Putamen (tissue), 1 donor: ENCODE measurements around the gene PTPN21.

Experiments
- DNase-seq: peaks from one replicate; pipeline ENCODE4 v3.0.0-alpha.2; 2016; ENCODE audit warnings: low spot score

Gene PTPN21

DNA sequence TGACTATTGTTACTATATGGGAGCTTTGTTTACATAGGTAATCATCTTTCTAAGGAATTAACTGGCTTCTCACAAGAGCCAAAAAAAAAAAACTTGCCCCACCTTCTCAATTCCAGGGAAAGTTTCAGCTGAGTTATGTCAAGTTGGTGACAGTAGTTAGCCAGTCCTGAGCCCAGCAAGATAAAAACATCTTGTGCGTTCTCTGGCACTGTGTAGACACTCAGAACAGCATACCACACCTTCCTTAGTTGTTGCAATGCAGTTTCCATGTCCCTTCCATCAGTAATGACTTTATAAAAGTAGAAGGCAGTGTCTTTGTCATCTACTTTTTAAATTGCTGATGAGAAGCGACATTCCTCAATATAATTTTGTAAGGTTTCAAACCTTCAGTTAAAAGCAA, 50.2 kb downstream of the PTPN21 start:
- DNase-seq = no peak

DNA sequence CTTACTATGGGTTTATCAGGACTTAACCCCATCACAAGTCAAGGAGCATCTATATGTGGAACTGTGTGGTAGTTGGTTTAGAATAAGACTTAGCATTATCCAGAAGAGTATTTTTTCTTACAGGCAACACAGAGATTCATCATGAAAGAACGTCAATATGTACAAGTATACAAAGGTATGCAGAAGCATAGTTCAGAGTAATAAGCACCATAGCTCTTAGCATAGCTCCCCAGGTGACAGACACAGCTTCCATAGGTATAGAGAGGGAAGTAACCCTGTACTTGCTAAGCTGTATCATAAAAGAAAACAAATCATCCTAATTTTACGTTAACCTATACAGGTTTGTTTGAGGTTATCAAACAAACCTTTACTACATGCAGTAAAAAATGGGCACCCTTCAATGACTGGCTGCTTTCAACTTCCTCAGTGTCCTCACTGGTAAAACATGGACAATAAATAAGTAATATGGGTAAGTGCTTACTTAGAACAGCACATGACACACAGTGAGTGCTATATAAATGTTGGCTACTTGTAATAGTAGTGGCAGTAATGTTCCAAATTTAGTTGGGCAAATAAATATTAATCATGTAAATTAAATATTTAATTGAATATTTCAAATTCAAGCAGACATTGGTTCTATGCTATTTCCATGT, 50.9 kb downstream of the PTPN21 start:
- DNase-seq = no peak

DNA sequence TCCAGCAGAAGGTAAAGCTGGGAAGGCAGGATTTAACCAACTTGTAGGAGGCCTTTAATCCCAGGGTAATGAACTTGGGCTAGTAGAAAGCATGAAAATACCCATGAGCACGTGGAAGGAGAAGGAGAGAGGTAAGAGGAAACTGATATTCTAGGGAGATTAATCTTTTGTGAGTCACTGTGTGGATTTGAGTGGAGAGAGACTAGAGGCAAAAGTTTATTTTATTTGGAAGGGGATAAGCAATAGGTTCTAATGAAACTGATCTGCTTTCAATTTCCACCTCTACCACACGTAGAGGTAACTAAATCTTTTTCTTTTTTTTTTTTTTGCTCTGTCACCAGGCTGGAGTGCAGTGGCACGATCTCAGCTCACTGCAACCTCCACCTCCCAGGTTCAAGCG, 52.1 kb downstream of the PTPN21 start:
- no peak for DNase-seq

DNA sequence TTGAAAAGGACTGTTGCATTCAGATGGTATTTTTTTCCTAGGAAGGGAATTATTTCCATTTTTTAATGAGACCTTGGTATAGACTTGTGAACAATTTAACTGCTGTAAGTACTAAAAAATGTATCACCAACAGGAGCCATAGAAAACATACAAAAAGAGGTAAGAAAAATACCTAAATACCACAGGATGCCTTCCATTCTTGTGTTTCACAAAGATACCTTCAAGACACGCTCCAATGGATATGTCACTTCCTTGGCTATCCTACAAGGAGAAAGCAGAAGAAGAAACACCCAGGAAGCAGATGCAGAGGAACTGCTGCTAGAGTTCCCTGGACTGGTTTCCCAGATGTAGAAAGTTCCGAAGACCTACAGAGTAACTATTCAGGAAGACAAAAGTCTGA, 54.2 kb downstream of the PTPN21 start:
- no peak for DNase-seq

DNA sequence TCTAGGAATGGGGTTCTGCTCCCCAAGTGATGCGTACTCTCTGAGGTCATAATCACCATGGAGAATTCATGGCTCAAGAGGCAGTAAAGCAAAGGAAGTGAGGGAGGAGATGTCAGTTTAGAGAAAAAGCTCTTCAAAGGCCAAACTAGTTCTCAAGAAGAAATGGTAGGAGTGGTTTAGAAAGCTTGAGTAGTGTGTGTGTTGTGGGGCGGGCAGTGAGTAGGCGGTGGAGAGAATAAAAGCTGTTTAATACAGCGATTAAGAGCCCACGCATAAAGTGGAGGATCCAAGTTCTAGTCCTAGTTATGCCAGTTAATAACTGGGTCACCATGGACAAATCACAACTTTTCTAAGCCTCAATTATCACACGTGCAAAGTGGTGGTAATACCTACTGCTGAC, 55.6 kb downstream of the PTPN21 start:
- DNase-seq = no peak

DNA sequence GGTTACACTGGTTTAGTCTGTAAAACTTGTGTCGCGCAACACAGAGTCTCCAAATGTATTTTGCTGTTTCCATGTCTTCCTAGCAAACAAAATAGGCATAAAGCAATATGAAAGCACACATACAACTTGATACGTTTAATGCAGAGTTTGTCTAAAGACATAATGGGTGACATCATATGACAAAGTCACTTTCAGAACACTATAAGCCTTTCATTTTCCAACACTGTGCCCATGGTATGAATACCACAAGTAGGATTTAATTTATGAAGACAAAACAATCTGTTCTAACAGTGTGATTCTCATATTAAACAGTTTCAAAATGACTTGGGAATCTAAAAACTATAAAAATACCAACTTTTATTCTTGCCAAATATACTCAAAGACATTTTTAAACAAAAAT, 58.4 kb downstream of the PTPN21 start:
- no peak for DNase-seq

DNA sequence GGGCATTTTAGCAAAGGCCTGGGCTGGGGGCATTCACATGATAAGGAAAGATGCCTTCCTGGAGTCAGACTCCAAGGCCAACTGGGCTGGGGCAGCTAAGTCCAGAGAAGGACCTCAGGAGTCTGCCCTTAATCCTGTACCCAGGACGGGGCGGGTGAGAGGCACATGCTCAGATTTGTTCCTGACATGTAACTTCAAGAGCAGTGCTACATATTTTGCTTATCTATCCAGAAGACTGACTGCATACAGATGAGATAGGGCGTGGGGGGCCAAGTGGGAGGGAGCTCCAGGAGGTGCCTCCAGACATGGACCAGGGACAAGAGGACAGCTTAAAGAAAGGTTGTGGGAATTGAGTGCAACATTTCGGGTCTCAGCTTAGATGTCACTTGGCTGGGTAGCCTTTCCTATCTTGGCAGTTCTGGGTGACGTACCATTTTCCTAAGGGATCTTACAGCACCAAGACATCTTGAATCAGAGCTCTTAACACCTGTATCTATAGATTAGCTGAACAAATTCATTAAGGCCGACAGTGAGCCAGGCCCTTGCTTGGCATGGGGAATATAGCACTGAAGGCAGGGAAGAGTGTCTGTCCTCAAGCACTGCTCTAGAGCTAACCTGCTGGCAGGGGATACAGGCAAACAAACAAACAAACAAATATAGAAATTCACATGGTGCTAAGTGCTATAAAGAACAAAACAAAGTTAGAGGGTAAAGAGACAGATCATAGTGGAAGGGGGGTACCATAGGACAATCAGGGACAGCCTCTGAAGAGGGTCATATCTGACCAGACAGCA, 61.2 kb downstream of the PTPN21 start:
- DNase-seq = no peak

DNA sequence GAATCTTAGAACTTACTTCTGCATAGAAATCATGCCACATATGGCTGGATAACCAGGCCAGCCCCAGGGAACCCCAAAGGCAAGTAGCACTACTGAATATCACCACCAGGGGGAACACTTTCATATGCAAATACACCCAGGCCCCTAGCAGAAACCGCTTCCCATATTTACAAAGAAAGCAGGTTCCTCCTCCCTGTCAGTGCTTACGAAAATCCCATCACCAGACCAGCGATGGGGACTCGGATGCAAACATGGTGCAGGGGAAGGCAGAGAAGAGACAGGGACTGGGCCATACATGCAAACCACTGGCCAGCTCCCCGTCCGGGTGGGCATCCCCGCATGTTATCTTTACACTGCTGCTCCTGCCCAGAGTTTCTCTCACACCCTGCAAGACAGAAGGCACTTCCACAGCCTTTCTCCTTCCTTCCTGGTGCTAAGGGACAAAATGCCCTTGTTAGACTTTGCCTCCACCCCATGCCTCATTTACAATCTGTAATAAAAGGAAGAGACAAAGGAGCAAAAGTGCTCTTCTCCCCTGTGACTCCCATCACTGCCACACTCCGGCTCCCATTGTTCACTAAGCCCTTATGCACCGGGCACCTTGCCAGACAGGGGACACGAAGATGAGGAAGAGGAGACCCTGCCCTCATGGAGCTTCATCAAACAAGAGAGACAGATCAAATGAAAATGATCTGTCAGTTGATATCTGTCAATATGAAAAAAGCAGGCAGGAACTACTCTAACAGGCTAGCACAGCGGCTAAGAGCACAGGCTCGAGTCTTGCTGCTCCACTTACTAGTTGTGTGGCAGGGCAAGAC, 62.3 kb downstream of the PTPN21 start:
- peak; percentile 65 for DNase-seq

DNA sequence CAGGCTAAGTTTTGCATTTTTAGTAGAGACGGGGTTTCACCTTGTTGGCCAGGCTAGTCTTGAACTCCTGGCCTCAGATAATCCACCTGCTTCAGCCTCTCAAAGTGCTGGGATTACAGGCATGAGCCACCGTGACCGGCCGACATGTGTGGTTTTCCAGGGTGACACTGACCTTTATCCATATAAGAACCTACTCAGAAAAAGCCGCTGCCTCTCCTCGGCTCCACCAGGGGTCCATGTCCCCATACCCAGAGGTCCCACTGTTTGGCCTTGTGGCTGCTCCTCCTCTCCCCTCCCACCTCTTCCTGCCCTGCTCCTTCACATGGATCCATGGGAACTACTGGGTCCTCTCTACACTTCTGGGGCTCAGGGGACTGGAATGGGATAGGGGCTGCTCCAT, 64.6 kb downstream of the PTPN21 start:
- DNase-seq = no peak

DNA sequence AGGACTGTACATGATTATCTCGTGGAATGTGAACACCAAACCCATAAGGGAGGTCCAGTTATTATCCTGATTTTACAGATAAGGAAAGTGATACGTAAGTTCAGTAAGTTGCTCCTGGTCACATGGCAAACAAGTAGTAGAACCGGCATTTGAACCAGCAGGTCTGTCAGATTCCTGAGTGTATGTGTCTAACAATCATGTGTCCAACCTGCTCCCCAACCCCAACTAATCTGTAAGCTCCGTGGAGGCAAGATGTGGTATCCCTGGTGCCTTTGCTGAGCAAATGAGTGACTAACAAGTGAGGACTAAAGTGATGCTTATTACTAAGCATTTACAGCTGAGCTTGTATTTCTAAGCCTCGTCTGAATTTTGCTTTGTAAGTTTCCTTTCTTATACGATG, 65.9 kb downstream of the PTPN21 start:
- DNase-seq = no peak

DNA sequence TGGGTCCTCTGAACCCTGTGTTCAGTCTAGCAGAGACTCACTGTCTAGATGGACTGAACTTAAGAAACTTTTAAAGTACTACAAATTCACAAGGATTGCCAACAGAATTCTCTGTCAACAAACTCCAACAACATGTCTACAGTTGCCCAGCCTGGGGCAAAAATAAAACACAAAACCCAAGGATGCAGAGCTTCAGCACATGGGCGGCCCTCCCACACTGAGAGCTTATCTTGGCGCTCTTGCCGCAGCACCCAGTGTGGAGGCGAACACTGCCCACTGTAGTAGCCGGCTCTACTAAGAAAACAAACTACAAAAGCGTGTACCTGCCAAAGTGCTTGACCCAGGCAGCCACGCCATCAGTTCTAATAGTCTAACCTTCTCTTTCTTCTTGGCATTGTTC, 66.7 kb downstream of the PTPN21 start:
- DNase-seq = no peak

DNA sequence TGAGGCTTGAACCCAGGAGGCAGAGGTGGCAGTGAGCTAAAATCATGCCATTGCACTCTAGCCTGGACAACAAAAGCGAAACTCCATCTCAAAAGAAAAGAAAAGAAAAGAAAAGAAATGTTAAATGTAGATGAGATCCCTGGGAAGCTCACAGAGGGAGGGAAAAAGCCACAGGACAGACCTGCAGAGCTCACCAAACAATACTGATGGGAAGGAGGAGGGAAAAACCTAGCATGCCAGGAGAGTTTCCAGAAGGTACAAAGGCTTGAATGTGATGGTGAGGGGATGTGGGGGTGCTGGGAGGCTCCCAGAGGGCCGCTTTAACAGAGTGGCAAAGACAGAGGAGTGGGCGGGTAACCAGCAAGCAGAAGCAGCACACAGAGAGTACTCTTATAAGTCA, 72.3 kb downstream of the PTPN21 start:
- DNase-seq = no peak

DNA sequence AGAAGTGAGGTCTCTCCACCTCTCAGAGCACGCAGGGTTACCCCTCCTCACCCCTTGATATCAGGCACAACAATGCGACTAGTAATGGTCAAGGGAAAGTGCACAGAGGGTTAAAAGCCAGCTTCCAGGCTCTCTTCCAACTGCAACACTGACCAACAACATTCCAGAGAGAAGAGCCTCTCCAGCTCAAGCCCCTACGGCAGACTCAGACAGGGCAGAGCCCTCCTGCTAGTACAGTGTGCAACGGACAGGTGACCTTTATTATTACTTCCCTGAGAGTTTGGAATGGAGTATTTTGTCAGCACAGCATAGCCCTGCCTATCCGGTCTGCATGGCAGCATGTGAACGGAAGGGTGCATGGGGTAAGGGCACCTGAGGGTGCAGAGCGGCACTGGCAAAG, 73.0 kb downstream of the PTPN21 start:
- DNase-seq = no peak

DNA sequence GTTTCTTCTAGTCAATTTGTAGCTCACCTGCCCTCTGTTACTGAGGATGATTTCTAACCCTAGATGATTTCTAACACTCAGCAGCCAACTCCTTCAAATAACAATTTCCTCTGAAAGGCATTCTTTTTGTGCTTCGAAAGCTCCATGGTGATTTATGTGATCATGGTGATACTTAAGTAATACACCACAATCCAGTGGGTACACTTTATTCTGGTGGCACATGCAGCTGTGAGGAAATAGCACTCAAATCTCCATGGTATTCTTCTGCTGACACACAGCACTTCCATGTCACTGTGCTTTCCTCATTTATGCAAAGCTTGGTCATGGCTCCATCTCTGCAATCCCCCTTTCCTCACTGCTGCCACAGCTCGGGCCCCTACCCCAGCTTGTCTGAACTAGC, 73.7 kb downstream of the PTPN21 start:
- no peak for DNase-seq

DNA sequence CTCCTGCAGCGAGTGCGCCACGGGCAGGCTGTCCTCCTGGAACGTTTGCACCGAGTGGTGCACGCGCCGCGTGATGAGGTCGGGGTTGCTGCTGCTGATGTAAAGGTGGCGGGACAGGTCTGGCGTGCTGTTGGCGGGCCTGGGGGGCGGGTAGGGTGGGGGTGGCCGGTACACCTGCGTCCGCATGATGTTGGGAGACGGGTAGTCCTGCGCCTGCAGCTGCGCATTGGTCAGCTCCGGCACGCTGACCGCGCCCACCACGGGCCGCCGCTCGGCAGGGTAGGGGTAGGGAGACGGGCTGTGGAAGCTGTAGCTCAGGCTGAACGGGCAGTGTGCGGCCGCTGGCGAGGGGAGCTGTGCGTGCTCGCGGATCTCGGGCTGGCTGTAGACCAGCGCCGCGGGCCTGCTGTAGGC, 75.2 kb downstream of the PTPN21 start:
- no peak for DNase-seq

DNA sequence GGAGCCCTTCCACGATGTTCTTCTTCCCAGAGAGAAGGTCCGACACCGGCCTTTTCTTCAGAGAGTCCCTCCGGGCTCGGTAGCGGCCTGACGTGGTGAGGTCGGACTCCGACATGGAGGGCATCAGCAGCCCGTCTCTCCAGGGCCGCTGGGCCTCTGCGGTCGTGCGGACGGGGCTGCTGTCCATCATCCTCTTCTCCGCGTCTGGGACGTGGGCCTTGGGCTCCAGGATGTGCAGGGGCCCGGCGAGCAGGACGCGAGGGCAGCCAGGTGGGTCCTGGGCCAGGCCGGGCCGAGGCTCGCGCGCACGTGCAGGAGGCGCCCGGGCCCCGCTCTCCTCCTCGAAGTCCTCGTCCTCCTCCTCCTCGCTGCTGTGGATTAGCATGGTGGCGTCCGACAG, 75.9 kb downstream of the PTPN21 start:
- no peak for DNase-seq

DNA sequence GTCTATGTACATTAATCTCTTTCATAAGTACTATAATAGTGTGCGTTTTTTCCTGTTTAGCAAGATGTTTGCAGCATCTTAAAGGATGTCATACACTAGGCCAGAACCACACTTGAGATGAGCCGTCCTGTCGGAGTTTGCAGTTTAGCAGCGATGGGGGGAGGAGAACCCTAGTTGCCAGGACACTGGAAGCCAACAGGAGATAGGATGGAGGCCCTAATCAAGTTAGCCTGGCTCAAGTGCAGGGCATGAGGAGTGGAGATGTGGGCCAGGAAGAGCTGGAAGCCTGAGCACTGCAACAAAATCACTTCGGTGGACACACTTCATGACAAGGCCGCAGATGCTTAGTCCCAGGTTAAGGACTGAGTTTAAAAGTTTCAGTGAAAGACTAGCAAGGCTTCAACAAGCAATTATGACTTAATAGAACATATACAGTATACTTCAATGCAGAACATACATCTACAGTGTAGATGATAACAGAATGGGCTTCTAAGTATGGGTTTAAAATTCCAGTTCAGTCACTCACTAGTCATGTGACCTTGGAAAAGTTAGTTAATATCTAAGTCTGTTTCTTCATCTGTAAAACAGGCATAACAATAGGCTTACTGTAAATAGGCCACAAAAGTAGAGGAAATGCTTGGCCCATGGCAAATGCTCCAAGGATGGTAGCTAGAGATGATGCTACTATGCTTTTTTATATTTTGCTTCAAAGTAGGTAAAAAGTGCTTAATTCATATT, 77.1 kb downstream of the PTPN21 start:
- DNase-seq = no peak

DNA sequence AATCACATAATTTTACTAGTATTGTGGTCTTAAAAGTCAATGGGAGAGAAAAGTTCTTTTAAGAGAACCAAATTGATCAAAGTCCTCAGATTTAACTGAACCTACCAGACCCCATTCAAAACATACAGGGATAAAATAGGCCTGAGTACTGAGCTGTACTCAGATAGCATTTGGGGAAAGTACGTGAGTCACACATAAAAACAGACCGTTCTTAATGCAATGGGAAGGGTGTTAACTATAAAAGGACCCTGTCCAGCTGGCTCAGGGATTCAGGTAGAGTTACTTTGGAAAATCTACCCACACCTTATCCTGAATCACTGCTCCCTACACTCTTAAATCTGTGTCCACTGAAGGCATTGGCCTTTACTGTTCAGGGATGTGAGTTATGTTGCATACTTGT, 78.0 kb downstream of the PTPN21 start:
- DNase-seq = no peak

DNA sequence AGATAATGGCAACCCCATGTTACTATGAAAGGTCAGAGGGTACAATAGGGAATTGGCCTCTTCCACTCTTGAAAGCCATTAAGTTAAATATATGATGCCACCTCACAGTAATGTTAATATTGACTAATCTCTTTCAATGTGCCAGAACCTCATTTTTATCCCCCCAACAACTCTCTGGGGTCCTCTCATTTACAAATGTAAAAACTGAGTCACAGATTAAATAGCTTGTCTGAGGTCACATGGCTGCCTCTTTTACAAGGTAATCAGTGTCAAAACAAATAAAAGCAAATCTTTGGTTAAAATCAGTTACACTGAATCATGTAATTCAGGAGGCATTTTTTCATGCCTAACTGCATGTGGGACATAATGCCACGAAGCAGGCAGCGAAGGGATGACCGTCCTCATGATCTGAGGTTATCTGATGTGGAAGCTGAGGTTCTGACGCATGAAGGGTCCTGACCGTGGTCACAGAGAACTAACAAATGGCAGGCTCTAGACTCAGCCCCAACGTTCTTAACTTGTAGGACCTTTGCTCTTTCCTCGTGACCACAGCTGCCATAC, 78.5 kb downstream of the PTPN21 start:
- DNase-seq = no peak

DNA sequence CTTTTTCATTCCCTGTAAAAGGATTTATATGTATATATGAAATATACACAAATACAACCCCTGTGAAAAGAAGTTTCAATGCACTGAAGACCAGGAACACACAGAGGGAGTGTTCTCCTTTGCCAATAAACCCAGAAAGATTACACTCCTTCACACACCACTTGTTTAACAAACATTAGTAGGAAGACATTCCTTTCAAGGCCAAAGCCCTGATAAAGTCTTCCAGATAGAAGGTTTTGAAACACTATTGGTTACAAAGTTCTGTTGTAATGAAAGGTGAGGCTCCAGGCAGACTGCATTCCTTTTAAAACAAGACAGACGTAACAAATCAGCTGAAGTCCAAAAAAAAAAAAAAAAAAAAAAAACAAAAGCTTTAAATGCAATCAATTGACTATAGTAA, 81.0 kb downstream of the PTPN21 start:
- no peak for DNase-seq

DNA sequence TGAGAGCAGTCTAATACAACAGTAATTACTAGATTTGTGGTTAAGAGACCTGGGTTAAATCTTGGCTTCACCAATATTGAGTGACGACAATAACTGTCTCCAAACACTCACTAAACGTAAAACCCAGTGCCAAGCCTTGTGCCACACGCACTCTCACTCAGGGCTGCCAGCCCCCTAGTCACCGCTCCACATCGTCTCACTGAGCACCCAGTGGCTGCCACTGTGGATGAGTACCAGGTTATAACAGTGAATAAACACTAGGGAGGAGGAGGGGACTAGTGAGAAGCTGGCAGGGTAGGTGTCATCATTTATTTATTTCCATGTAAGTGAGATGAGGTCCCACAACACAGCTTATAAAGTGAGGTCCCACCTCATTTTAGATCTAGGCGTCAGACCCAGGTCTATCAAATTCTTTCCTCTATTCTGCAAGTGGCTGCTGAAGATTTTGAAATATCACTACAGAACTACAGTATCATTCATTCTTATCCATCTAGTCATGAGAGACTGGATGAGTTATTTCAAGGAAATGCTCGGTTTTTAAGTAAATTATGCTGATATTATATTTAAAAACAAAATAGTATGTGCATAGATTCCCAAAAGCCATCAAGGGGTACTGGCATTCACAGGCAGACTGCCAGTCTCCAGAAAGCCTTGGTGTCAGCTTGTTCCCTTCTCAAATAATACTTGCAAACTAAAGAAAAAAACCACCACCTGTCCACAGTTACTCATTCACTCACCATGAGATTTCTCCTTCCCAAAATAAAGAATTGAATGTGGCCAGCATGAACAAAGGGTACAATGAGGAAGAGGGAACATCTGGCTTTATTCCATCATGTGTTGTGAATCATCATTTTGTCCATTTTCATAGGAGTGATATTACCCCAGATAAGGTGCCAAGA, 84.0 kb downstream of the PTPN21 start:
- no peak for DNase-seq
